HepG2 (cell line): ENCODE data around the gene MTHFSD.

Experiments used
- POLR2A ChIP-seq, 2 experiments: IDR thresholded peaks; 2 replicates each; pipeline ENCODE4 v1.6.1; 2011; ENCODE audit warnings: low read depth in 2 of 2, low read length in 2 of 2, mild to moderate bottlenecking in 1 of 2, moderate library complexity in 1 of 2; ENCODE audit not compliant: insufficient read depth in 1 of 2
- SP4 ChIP-seq: sonication (generic); formaldehyde crosslinking; IDR thresholded peaks from 2 replicates; pipeline ENCODE4 v1.8.1; 2023; ENCODE audit warnings: mild to moderate bottlenecking, missing genetic modification reagents
- ZNF431 ChIP-seq: sonication (generic); formaldehyde crosslinking; IDR thresholded peaks from 2 replicates; pipeline ENCODE4 v1.9.0; 2022; ENCODE audit warnings: missing genetic modification reagents, low read depth, mild to moderate bottlenecking, borderline replicate concordance

- TF ChIP-seq SP4 (CRISPR knock-in tag) (no peak), ZNF431 (CRISPR knock-in tag) (no peak), POLR2A (IDR thresholded peaks at IDR 0.05; ENCODE audit: insufficient read depth in 1 of 2, low read depth in 2 of 2, low read length in 2 of 2) (no peak)
Measured at GRCh38 chr16:86553356-86553755, 1.7 kb downstream of the MTHFSD start.
